Measurements from ENCODE around the gene SLC22A23. TPM values are rescaled to one million over a fixed set of nuclear protein-coding genes. Genes with fewer than 3 reads are reported as not detected.

SLC22A23 gene
- total RNA-seq, 1 experiment from 2014 or later = 3.9 TPM

GRCh38 chr6:3272911-3273547 lies 183.8 kb downstream of the SLC22A23 start:
- no peak for DNase-seq (ENCODE audit: low read depth)

GRCh38 chr6:3271756-3272155 lies 185.1 kb downstream of the SLC22A23 start:
- no peak for DNase-seq (ENCODE audit: low read depth)

DNA sequence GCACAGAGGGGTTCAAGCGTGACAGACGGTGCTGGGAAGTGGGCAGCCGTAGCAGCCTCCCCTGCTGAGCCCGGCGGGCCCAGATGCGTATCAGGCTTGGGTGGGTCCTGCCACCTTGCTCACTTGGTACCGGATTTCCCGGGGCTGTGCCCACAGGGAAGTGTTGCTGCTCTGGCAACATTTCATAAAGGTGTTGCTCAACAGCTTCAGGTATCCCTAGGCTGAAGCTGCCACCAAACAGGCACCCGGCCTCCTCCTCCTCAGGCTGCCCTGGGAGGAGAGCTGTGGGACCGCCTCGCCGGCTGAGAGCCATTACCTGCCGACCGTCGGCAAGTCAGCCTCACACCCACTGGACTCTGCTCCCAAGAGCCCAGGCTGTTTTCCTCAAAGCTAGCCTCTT lies 186.6 kb downstream of the SLC22A23 start:
- DNase-seq (ENCODE audit: low read depth) = no peak

- no peak for DNase-seq (ENCODE audit: low read depth)
Observed at GRCh38 chr6:3269281-3269975, 187.4 kb downstream of the SLC22A23 start.

DNA sequence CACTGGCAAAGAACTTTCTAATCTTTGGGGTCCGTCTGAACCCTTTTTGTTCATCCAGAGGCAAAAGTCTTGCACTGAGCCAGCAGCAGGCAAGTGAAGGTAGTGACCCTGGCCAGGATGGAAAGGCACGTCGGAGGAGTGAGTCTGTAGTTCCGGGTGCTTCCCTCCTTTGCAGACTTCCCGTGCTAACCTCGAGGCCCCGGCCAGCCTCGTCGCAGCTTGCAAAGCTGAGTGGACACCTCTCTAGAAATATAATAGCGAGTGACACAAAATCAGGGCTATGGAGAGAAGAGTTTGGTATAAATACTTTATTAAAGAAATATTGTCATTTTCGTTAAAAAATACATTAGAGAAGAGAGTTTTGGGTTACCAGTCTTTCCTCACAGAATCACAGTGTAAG lies 188.2 kb downstream of the SLC22A23 start:
- DNase-seq (ENCODE audit: low read depth) = no peak

DNA sequence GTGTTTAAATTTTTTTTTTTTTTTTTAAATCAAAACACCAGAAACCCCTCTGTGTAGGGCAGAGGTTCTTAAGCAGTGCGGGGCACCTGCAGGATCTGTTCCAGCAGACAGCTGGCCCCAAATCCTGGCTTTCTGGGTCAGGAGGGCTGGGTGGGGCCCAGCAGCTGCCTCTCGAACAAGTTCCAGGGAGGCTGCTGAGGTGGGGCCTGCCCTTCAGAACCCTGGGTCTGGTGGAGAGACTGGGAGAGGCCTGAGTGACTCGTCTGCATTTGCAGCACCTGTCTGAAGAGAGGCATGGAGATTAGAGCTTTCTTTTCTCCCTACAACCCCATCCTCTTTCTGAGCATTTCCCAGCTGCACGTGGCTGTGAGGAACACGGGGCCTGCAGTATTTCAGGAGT lies 189.7 kb downstream of the SLC22A23 start:
- no peak for DNase-seq (ENCODE audit: low read depth)

DNA sequence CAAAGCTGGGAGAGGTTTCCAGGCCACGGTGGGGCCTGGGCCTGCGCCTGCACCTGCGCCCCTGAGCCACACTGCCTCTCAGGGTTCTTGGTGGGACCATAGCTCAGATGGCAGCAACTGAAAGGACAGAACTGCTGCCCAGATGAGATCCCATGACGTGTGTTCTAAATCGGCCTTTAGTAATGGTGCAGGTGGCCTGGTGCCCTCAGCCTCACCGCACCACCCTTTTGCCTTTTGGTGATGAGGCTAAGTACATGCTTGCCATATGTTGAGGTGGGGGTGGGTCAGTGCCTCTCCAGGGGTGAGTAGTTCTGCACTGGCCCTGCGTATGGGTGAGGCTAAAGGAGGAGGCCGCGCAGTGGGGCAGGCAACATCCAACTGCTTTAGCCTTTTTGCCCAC lies 190.7 kb downstream of the SLC22A23 start:
- no peak for DNase-seq (ENCODE audit: low read depth)

- DNase-seq (ENCODE audit: low read depth) = no peak
Observed at GRCh38 chr6:3265671-3266070, 191.2 kb downstream of the SLC22A23 start.

DNA sequence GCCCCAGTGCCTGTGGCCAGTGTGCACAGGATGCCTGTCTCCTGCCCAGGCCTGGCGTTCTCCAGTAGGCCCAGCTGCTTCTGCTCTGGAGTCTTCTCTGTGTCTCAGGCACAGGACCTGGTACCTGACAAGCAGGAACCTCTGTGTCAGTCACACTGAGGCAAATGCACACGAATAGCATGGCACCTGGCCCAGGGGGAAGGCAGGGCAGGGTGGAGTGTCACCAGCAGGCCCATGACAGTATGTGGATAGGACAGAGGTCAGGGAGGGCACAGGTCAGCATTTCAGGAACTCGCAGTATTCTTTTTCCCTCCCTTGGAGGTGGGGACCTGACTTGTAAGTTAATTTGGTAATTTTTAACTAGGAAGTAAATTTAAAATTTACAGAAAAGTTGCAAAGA lies 192.5 kb downstream of the SLC22A23 start:
- no peak for DNase-seq (ENCODE audit: low read depth)

- no peak for DNase-seq (ENCODE audit: low read depth)
Observed at GRCh38 chr6:3263096-3263495, 193.8 kb downstream of the SLC22A23 start.

- DNase-seq (ENCODE audit: low read depth) = no peak
Observed at GRCh38 chr6:3261921-3262320, 194.9 kb downstream of the SLC22A23 start.

DNA sequence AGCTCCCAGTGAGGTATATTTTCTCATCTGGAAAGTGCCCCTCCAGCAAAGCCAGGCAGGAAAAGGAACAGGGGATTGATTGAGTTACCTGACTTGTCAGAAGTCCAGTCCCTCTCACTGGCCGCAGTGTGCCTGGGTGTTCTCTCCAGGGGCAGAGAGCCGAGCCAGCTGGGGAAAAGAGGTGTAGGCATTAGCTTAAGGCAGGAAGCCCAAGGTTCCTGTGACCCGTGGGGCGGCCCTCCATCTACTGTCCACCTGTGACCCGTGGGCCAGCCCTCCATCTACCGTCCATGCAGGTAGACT lies 195.4 kb downstream of the SLC22A23 start:
- no peak for DNase-seq (ENCODE audit: low read depth)

GRCh38 chr6:3260772-3261517 lies 195.9 kb downstream of the SLC22A23 start:
- no peak for DNase-seq (ENCODE audit: low read depth)

DNA sequence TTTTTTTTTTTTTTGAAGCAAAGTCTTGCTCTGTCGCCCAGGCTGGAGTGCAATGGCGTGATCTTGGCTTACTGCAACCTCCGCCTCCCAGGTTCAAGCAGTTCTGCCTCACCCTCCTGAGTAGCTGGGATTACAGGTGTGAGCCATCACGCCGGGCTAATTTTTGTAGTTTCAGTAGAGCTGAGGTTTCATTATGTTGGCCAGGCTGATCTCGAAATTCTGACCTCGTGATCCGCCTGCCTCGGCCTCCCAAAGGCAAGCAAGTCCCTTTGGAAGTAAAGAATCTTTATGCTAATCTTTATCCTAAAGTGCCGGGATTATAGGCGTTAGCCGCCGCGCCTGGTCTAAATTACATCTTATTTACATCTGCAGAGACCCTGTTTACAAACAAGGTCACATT lies 196.6 kb downstream of the SLC22A23 start:
- no peak for DNase-seq (ENCODE audit: low read depth)

DNA sequence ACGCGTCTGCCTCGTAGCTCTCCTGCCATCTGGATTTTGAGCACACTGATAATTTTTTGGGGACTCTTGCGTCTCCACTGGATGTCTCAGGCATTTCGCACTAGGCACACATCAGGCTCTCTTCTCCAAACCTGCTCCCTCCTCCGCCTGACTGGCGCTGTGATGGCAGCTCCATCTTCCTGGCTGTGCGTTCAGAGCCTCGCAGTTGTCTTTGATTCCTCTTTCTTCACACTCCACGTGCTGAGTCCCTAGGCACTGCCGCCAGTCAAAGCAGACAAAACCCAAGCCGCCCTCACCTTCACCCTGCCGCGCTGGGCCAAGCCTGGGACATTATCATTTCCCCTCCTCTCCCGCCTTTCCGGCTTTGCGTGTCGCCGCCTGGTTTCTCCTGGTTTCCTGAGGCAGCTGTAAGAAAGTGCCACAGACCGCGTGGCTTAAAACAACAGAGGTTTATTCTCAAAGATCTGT lies 197.3 kb downstream of the SLC22A23 start:
- DNase-seq (ENCODE audit: low read depth) = peak; percentile 36

GRCh38 chr6:3258720-3259490 lies 197.9 kb downstream of the SLC22A23 start, which contains the start of gene PSMG4:
TSS of gene PSMG4 (plus strand) at chr6:3258947. CDS start at chr6:3259023, 76 bp downstream.
- DNase-seq (ENCODE audit: low read depth) = peak; percentile 61

- DNase-seq (ENCODE audit: low read depth) = no peak
Observed at GRCh38 chr6:3258201-3258600, 198.6 kb downstream of the SLC22A23 start.

- DNase-seq (ENCODE audit: low read depth) = no peak
Observed at GRCh38 chr6:3253597-3253961, 203.3 kb downstream of the SLC22A23 start.

GRCh38 chr6:3252861-3253596 lies 203.8 kb downstream of the SLC22A23 start:
- DNase-seq (ENCODE audit: low read depth) = no peak

- DNase-seq (ENCODE audit: low read depth) = peak; percentile 93
Observed at GRCh38 chr6:3252369-3252768, 204.5 kb downstream of the SLC22A23 start.
